ENCODE data around the gene HECW1. TPM values are rescaled to one million over a fixed set of nuclear protein-coding genes. Genes with fewer than 3 reads are reported as not detected.
"Not testable (repeated sequence)": the region's sequence is repeated elsewhere in the genome, so short reads cannot be mapped to it uniquely, and the experiment has no call there.

The HECW1 gene
- total RNA-seq, 1 donor: under 0.01 TPM

- H3K9me3 ChIP-seq (ENCODE audit: low read depth, low read length): no peaks in the 10 kb centered on the region
- no peak overlapping the region for H3K4me3 ChIP-seq (ENCODE audit: low read length)
- H3K4me1 ChIP-seq (ENCODE audit: insufficient read depth, low read length): no peaks in the 10 kb centered on the region
- H3K27me3 ChIP-seq (ENCODE audit: insufficient read depth, low read length): no peaks in the 10 kb centered on the region
Observed at GRCh38 chr7:43121973-43122372, 9.5 kb downstream of the HECW1 start.

GRCh38 chr7:43123457-43123856 is 11.0 kb downstream of the HECW1 start:
- Histone ChIP-seq H3K4me3 (ENCODE audit: low read length) (no peak overlapping the region), H3K9me3 (ENCODE audit: low read depth, low read length) (no peaks in the 10 kb centered on the region), H3K27me3 (ENCODE audit: insufficient read depth, low read length) (no peaks in the 10 kb centered on the region), H3K4me1 (ENCODE audit: insufficient read depth, low read length) (no peaks in the 10 kb centered on the region)

- no peaks in the 10 kb centered on the region for H3K27me3 ChIP-seq (ENCODE audit: insufficient read depth, low read length)
- H3K4me3 ChIP-seq (ENCODE audit: low read length): no peak overlapping the region
- H3K4me1 ChIP-seq (ENCODE audit: insufficient read depth, low read length): no peaks in the 10 kb centered on the region
- H3K9me3 ChIP-seq (ENCODE audit: low read depth, low read length): no peaks in the 10 kb centered on the region
Observed at GRCh38 chr7:43124388-43124787, 11.9 kb downstream of the HECW1 start.

- Histone ChIP-seq H3K27me3 (ENCODE audit: insufficient read depth, low read length) (no peaks in the 10 kb centered on the region), H3K4me1 (ENCODE audit: insufficient read depth, low read length) (no peaks in the 10 kb centered on the region)
Observed at GRCh38 chr7:43130347-43130746, 17.9 kb downstream of the HECW1 start.

GRCh38 chr7:43135129-43135528 is 22.7 kb downstream of the HECW1 start:
- H3K4me3 ChIP-seq (ENCODE audit: low read length): no peak overlapping the region
- H3K27me3 ChIP-seq (ENCODE audit: insufficient read depth, low read length): no peaks in the 10 kb centered on the region
- H3K4me1 ChIP-seq (ENCODE audit: insufficient read depth, low read length): no peaks in the 10 kb centered on the region
- no peaks in the 10 kb centered on the region for H3K9me3 ChIP-seq (ENCODE audit: low read depth, low read length)

More at GRCh38 chr7:43130347-43130746, 17.9 kb downstream of the HECW1 start:
- Histone ChIP-seq H3K4me3 (ENCODE audit: low read length) (no peak overlapping the region), H3K9me3 (ENCODE audit: low read depth, low read length) (no peaks in the 10 kb centered on the region)

- no peaks in the 10 kb centered on the region for H3K27me3 ChIP-seq (ENCODE audit: insufficient read depth, low read length)
- H3K4me1 ChIP-seq (ENCODE audit: insufficient read depth, low read length): no peaks in the 10 kb centered on the region
- H3K9me3 ChIP-seq (ENCODE audit: low read depth, low read length): no peaks in the 10 kb centered on the region
- no peak overlapping the region for H3K4me3 ChIP-seq (ENCODE audit: low read length)
Observed at GRCh38 chr7:43136064-43136463, 23.6 kb downstream of the HECW1 start.

GRCh38 chr7:43137121-43137744 is 24.8 kb downstream of the HECW1 start:
- not testable (repeated sequence) for H3K27me3 ChIP-seq (ENCODE audit: insufficient read depth, low read length); H3K4me1 ChIP-seq (ENCODE audit: insufficient read depth, low read length); H3K4me3 ChIP-seq (ENCODE audit: low read length); H3K9me3 ChIP-seq (ENCODE audit: low read depth, low read length)

- no peaks in the 10 kb centered on the region for H3K27me3 ChIP-seq (ENCODE audit: insufficient read depth, low read length)
- H3K4me3 ChIP-seq (ENCODE audit: low read length): no peak overlapping the region
Observed at GRCh38 chr7:43137811-43138210, 25.4 kb downstream of the HECW1 start.

GRCh38 chr7:43138710-43139109 is 26.3 kb downstream of the HECW1 start:
- no peaks in the 10 kb centered on the region for H3K9me3 ChIP-seq (ENCODE audit: low read depth, low read length)
- no peaks in the 10 kb centered on the region for H3K27me3 ChIP-seq (ENCODE audit: insufficient read depth, low read length)
- no peaks in the 10 kb centered on the region for H3K4me1 ChIP-seq (ENCODE audit: insufficient read depth, low read length)
- no peak overlapping the region for H3K4me3 ChIP-seq (ENCODE audit: low read length)

More at GRCh38 chr7:43137811-43138210, 25.4 kb downstream of the HECW1 start:
- Histone ChIP-seq H3K9me3 (ENCODE audit: low read depth, low read length) (no peaks in the 10 kb centered on the region), H3K4me1 (ENCODE audit: insufficient read depth, low read length) (no peaks in the 10 kb centered on the region)

GRCh38 chr7:43139137-43139536 is 26.7 kb downstream of the HECW1 start:
- no peaks in the 10 kb centered on the region for H3K4me1 ChIP-seq (ENCODE audit: insufficient read depth, low read length)
- H3K27me3 ChIP-seq (ENCODE audit: insufficient read depth, low read length): no peaks in the 10 kb centered on the region
- H3K9me3 ChIP-seq (ENCODE audit: low read depth, low read length): no peaks in the 10 kb centered on the region
- H3K4me3 ChIP-seq (ENCODE audit: low read length): no peak overlapping the region

- Histone ChIP-seq H3K9me3 (ENCODE audit: low read depth, low read length) (no peaks in the 10 kb centered on the region), H3K4me1 (ENCODE audit: insufficient read depth, low read length) (no peaks in the 10 kb centered on the region), H3K27me3 (ENCODE audit: insufficient read depth, low read length) (no peaks in the 10 kb centered on the region), H3K4me3 (ENCODE audit: low read length) (no peak overlapping the region)
Observed at GRCh38 chr7:43140186-43140585, 27.7 kb downstream of the HECW1 start.

- no peaks in the 10 kb centered on the region for H3K4me1 ChIP-seq (ENCODE audit: insufficient read depth, low read length)
- H3K4me3 ChIP-seq (ENCODE audit: low read length): no peak overlapping the region
- H3K9me3 ChIP-seq (ENCODE audit: low read depth, low read length): no peaks in the 10 kb centered on the region
- peaks cover 3% of the 10 kb centered on the region for H3K27me3 ChIP-seq (ENCODE audit: insufficient read depth, low read length)
Observed at GRCh38 chr7:43141091-43141490, 28.6 kb downstream of the HECW1 start.

GRCh38 chr7:43142703-43143102 is 30.3 kb downstream of the HECW1 start:
- H3K4me1 ChIP-seq (ENCODE audit: insufficient read depth, low read length): no peaks in the 10 kb centered on the region
- no peaks in the 10 kb centered on the region for H3K9me3 ChIP-seq (ENCODE audit: low read depth, low read length)

GRCh38 chr7:43143918-43144589 is 31.6 kb downstream of the HECW1 start:
- no peaks in the 10 kb centered on the region for H3K9me3 ChIP-seq (ENCODE audit: low read depth, low read length)
- H3K4me3 ChIP-seq (ENCODE audit: low read length): no peak overlapping the region
- H3K27me3 ChIP-seq (ENCODE audit: insufficient read depth, low read length): peaks cover 3% of the 10 kb centered on the region
- H3K4me1 ChIP-seq (ENCODE audit: insufficient read depth, low read length): no peaks in the 10 kb centered on the region

More at GRCh38 chr7:43142703-43143102, 30.3 kb downstream of the HECW1 start:
- Histone ChIP-seq H3K27me3 (ENCODE audit: insufficient read depth, low read length) (peaks cover 3% of the 10 kb centered on the region), H3K4me3 (ENCODE audit: low read length) (no peak overlapping the region)

- no peak overlapping the region for H3K4me3 ChIP-seq (ENCODE audit: low read length)
- H3K9me3 ChIP-seq (ENCODE audit: low read depth, low read length): no peaks in the 10 kb centered on the region
- H3K27me3 ChIP-seq (ENCODE audit: insufficient read depth, low read length): peaks cover 3% of the 10 kb centered on the region
- H3K4me1 ChIP-seq (ENCODE audit: insufficient read depth, low read length): no peaks in the 10 kb centered on the region
Observed at GRCh38 chr7:43148161-43148731, 35.8 kb downstream of the HECW1 start.

- peaks cover under 1% of the 10 kb centered on the region for H3K27me3 ChIP-seq (ENCODE audit: insufficient read depth, low read length)
- no peaks in the 10 kb centered on the region for H3K4me1 ChIP-seq (ENCODE audit: insufficient read depth, low read length)
- no peak overlapping the region for H3K4me3 ChIP-seq (ENCODE audit: low read length)
- H3K9me3 ChIP-seq (ENCODE audit: low read depth, low read length): no peaks in the 10 kb centered on the region
Observed at GRCh38 chr7:43151076-43151475, 38.6 kb downstream of the HECW1 start.
